B cell (primary cell): Measurements from ENCODE around the gene VAV3. TPM values are rescaled to one million over a fixed set of nuclear protein-coding genes. Genes with fewer than 3 reads are reported as not detected.
A peak's percentile ranks its signal among the peaks of the same experiment; 100 is the strongest.

Experiments
- ATAC-seq: fragments of 200-7000 bp; cut with Tn5 transposase; one replicate; pipeline ENCODE4 v1.10.0; 2021; ENCODE audit warnings: low read depth, mild to moderate bottlenecking, moderate number of reproducible peaks, moderate library complexity
- CTCF ChIA-PET: fragments of 350-600 bp; sonication (Branson Sonifier 250); formaldehyde crosslinking; loops from one replicate; lab custom pipeline; 2021; ENCODE audit warnings: antibody characterized with exemption, inconsistent platforms; lab: Charles Lee
- POLR2A ChIA-PET: fragments of 350-600 bp; sonication (Branson Sonifier 250); formaldehyde crosslinking; loops from one replicate; lab custom pipeline; 2021; ENCODE audit warnings: antibody characterized with exemption; lab: Charles Lee
- DNase-seq: peaks from one replicate; pipeline ENCODE4 v3.0.0; 2013
- H2AFZ ChIP-seq: 2 replicates; pipeline ENCODE4 v1.6.1; 2012; ENCODE audit warnings: mild to moderate bottlenecking, low read depth, low read length; ENCODE audit not compliant: insufficient read depth, poor library complexity, severe bottlenecking
- H3K27ac ChIP-seq, 2 donors: 1 replicate in 1 of 2; 2 replicates in 1 of 2; pipeline ENCODE4 v1.5.1; 2012 to 2013; ENCODE audit warnings: low read length in 2 of 2, mild to moderate bottlenecking in 2 of 2, moderate library complexity in 1 of 2
- H3K27me3 ChIP-seq, 4 experiments: fragments of 200-600 bp in 1 of 4; sonication (generic) in 1 of 4; replicated peaks in 1 of 4; 1 replicate in 2 of 4; 2 replicates in 2 of 4; pipeline versions ENCODE4 v1.6.1 to v1.7.0; 2013 to 2016; ENCODE audit warnings: low read length in 3 of 4, mild to moderate bottlenecking in 2 of 4, mixed read lengths in 1 of 4, moderate library complexity in 1 of 4; ENCODE audit not compliant: insufficient read depth in 4 of 4, control insufficient read depth in 3 of 4; ENCODE audit errors: control extremely low read depth in 1 of 4
- H3K36me3 ChIP-seq, 2 experiments: replicated peaks in 1 of 2; 1 replicate in 1 of 2; 2 replicates in 1 of 2; pipeline versions ENCODE4 v1.6.1 to v1.7.1; 2013; ENCODE audit warnings: low read length in 1 of 2; ENCODE audit not compliant: insufficient read depth in 2 of 2, control insufficient read depth in 1 of 2; ENCODE audit errors: control extremely low read depth in 1 of 2, extremely low read depth in 1 of 2
- H3K4me1 ChIP-seq, 2 donors: fragments of 200-600 bp in 1 of 2; sonication (generic) in 1 of 2; 1 replicate in 1 of 2; 2 replicates in 1 of 2; pipeline versions ENCODE4 v1.5.1 to v1.6.1; 2013 to 2017; ENCODE audit warnings: low read length in 2 of 2; ENCODE audit not compliant: control insufficient read depth in 2 of 2, insufficient read depth in 2 of 2
- H3K4me2 ChIP-seq: replicated peaks from 2 replicates; pipeline ENCODE3; 2012; ENCODE audit warnings: mild to moderate bottlenecking, low read depth, low read length; ENCODE audit not compliant: poor library complexity, severe bottlenecking
- H3K4me3 ChIP-seq, 5 experiments: fragments of 200-600 bp in 1 of 5; sonication (generic) in 1 of 5; 1 replicate in 3 of 5; 2 replicates in 2 of 5; pipeline versions ENCODE4 v1.5.1 to v1.7.0; 2011 to 2016; ENCODE audit warnings: low read length in 4 of 5, mild to moderate bottlenecking in 4 of 5, low read depth in 2 of 5, control low read depth in 1 of 5, moderate library complexity in 1 of 5; ENCODE audit not compliant: insufficient read depth in 1 of 5; ENCODE audit errors: control extremely low read depth in 1 of 5, extremely low read depth in 1 of 5
- H3K79me2 ChIP-seq: fragments of 200-600 bp; sonication (generic); one replicate; pipeline ENCODE4 v1.6.0; 2016; ENCODE audit warnings: low read length; ENCODE audit not compliant: control insufficient read depth, insufficient read depth
- H3K9ac ChIP-seq: fragments of 200-600 bp; sonication (generic); 2 replicates; pipeline ENCODE4 v1.6.1; 2017; ENCODE audit warnings: mild to moderate bottlenecking, low read length, moderate library complexity
- H3K9me3 ChIP-seq, 3 donors: one replicate each; pipeline versions ENCODE4 v1.6.1 to v1.7.1; 2013; ENCODE audit warnings: low read length in 2 of 3; ENCODE audit not compliant: control insufficient read depth in 2 of 3, insufficient read depth in 1 of 3; ENCODE audit errors: control extremely low read depth in 1 of 3
- H4K20me1 ChIP-seq: 2 replicates; pipeline ENCODE4 v1.6.0; 2012; ENCODE audit warnings: mild to moderate bottlenecking, low read length; ENCODE audit not compliant: insufficient read depth, control insufficient read depth, poor library complexity, severe bottlenecking
- H3K27ac Mint-ChIP-seq: one replicate; pipeline ENCODE4 v1.8.0; 2021; ENCODE audit warnings: mixed read lengths
- H3K27me3 Mint-ChIP-seq: one replicate; pipeline ENCODE4 v1.8.0; 2021; ENCODE audit warnings: mixed read lengths
- H3K4me1 Mint-ChIP-seq: one replicate; pipeline ENCODE4 v1.8.0; 2021; ENCODE audit warnings: mixed read lengths
- H3K4me3 Mint-ChIP-seq: one replicate; pipeline ENCODE4 v1.8.0; 2021; ENCODE audit warnings: mixed read lengths
- H3K9me3 Mint-ChIP-seq: one replicate; pipeline ENCODE4 v1.8.0; 2022; ENCODE audit warnings: mixed read lengths; ENCODE audit not compliant: insufficient read depth
- CTCF ChIP-seq: fragments of 200-600 bp; IDR thresholded peaks from one replicate; pipeline ENCODE4 v1.8.0; 2022; ENCODE audit warnings: antibody characterized with exemption, mild to moderate bottlenecking
- EZH2 ChIP-seq: IDR thresholded peaks from 2 replicates; pipeline ENCODE4 v1.6.1; 2012; ENCODE audit warnings: borderline replicate concordance, low read depth, mild to moderate bottlenecking, moderate library complexity, low read length; ENCODE audit not compliant: insufficient read depth, poor library complexity, severe bottlenecking
- WGBS: methylation state at CpG from one replicate; pipeline ENCODE4 v1.1.5; 2013; ENCODE audit warnings: missing lambda C conversion rate; ENCODE audit not compliant: insufficient coverage; 5-methylcytosine and 5-hydroxymethylcytosine counted together
- intact Hi-C: fragments of 100-400 bp; cut with micrococcal nuclease; formaldehyde crosslinking; loops from one replicate; pipeline ENCODE4 v1.10.0; 2022
- polyA plus RNA-seq: library from polyadenylated mRNA; depleted of rRNA; stranded (reverse); fragments of >200 nt; gene quantifications from 2 replicates; pipeline ENCODE4 v1.2.3, GENCODE V29; 2012
- total RNA-seq, 2 donors: library from RNA; stranded (reverse); fragments of 120-200 nt in 1 of 2; gene quantifications; 1 replicate in 1 of 2; 2 replicates in 1 of 2; pipeline versions ENCODE4 v1.2.3 to v1.2.4, GENCODE V29; 2013 to 2022

Gene VAV3
- total and polyA plus RNA-seq, 2 donors (not counting 1 experiment from before 2014, with no cell fraction given) = 14.8 to 32.5 TPM

- Histone ChIP-seq H3K9me3 (no peaks in the 10 kb centered on the region), H3K4me2 (peak overlapping the region; percentile 84), H3K27ac (peak overlapping the region; percentile 93 to 96), H3K4me1 (peaks cover 34 to 35% of the 10 kb centered on the region in 2 donors), H3K27me3 (no peaks in the 10 kb centered on the region), H2AFZ (peak overlapping the region; percentile 97), H3K9ac (peak overlapping the region; percentile 88), H3K4me3 (peak overlapping the region; percentile 86 to 98 (median 90)), H3K36me3 (peaks cover 0 to 5% of the 10 kb centered on the region in 2 experiments), H4K20me1 (no peaks in the 10 kb centered on the region), H3K79me2 (peaks cover 79% of the 10 kb centered on the region)
- peak; percentile 6 for ATAC-seq
- under 1% methylated on average over 79 of the region's 79 CpGs for WGBS
- no peaks in the 10 kb centered on the region for H3K9me3 Mint-ChIP-seq
- no peaks in the 10 kb centered on the region for H3K27me3 Mint-ChIP-seq
- peak overlapping the region; percentile 99 for H3K27ac Mint-ChIP-seq
- peak overlapping the region; percentile 98 for H3K4me3 Mint-ChIP-seq
- TF ChIP-seq EZH2 (no peak), CTCF (no peak)
- POLR2A ChIA-PET = interaction anchor here (0.8 to 2.3 kb wide), 10 partner anchors 16 to 178 kb away, joined by 3 to 9 read pairs (median 4); no protein-coding TSS in a partner anchor
- peaks cover 49% of the 10 kb centered on the region for H3K4me1 Mint-ChIP-seq
- intact Hi-C loops = loop anchor here (1.0 to 10.0 kb wide), 12 partner anchors 14 to 910 kb away; partner anchors contain the start of gene PRMT6
- DNase-seq = peak; percentile 81
- CTCF ChIA-PET = interaction anchor here (0.8 to 6.4 kb wide), 19 partner anchors 11 to 226 kb away, joined by 3 to 118 read pairs (median 4); no protein-coding TSS in a partner anchor
Measured at GRCh38 chr1:107964336-107965109, 457 bp downstream of the VAV3 start.
